Spleen (tissue), 11 donors: ENCODE results near the gene PPDPF. TPM values are rescaled to one million over a fixed set of nuclear protein-coding genes. Genes with fewer than 3 reads are reported as not detected.

Experiments used
- DNase-seq: peaks from one replicate; pipeline ENCODE4 v3.0.0-alpha.2; 2020
- H3K27ac ChIP-seq, 8 donors: fragments of 200-600 bp; sonication (generic) in 7 of 8; 1 replicate in 4 of 8; 2 replicates in 4 of 8; pipeline versions ENCODE4 v1.5.0 to v1.8.0; 2016 to 2021; ENCODE audit warnings: inconsistent platforms in 4 of 8, mild to moderate bottlenecking in 4 of 8, moderate library complexity in 1 of 8
- H3K27me3 ChIP-seq, 7 donors: fragments of 200-600 bp; sonication (generic) in 6 of 7; replicated peaks in 1 of 7; 1 replicate in 4 of 7; 2 replicates in 3 of 7; pipeline versions ENCODE4 v1.5.0 to v1.8.0; 2016 to 2021; ENCODE audit warnings: inconsistent platforms in 3 of 7, mild to moderate bottlenecking in 1 of 7
- H3K36me3 ChIP-seq, 6 donors: fragments of 200-600 bp; sonication (generic) in 5 of 6; 1 replicate in 4 of 6; 2 replicates in 2 of 6; pipeline versions ENCODE4 v1.5.0 to v1.8.0; 2016 to 2021; ENCODE audit warnings: inconsistent platforms in 2 of 6
- H3K4me1 ChIP-seq, 6 donors: fragments of 200-600 bp; sonication (generic) in 5 of 6; 1 replicate in 3 of 6; 2 replicates in 3 of 6; pipeline versions ENCODE4 v1.5.0 to v1.8.0; 2016 to 2021; ENCODE audit warnings: inconsistent platforms in 3 of 6
- H3K4me3 ChIP-seq, 8 donors: fragments of 200-600 bp; sonication (generic) in 7 of 8; 1 replicate in 4 of 8; 2 replicates in 4 of 8; pipeline versions ENCODE4 v1.5.0 to v1.8.0; 2016 to 2021; ENCODE audit warnings: inconsistent platforms in 4 of 8, mild to moderate bottlenecking in 4 of 8, moderate library complexity in 2 of 8
- H3K9me3 ChIP-seq, 8 donors: fragments of 200-600 bp; sonication (generic) in 7 of 8; 1 replicate in 4 of 8; 2 replicates in 4 of 8; pipeline versions ENCODE4 v1.5.0 to v1.8.0; 2016 to 2021; ENCODE audit warnings: inconsistent platforms in 4 of 8
- POLR2A ChIP-seq, 3 donors: fragments of 450-650 bp; IDR thresholded peaks; one replicate each; pipeline ENCODE4 v1.5.1; 2017; ENCODE audit warnings: antibody characterized with exemption in 3 of 3, mild to moderate bottlenecking in 1 of 3
- POLR2AphosphoS5 ChIP-seq, 3 donors: sonication (generic); formaldehyde crosslinking; IDR thresholded peaks; one replicate each; pipeline ENCODE4 v1.5.1; 2017; ENCODE audit warnings: antibody characterized with exemption in 3 of 3
- WGBS, 5 donors: extraction: QIAGEN DNeasy Blood & Tissue Kit in 3 of 5; methylation state at CpG; one replicate each; pipeline versions ENCODE4 v1.1.5 to v1.1.7; 2013 to 2018; 5-methylcytosine and 5-hydroxymethylcytosine counted together
- intact Hi-C: fragments of 100-400 bp; cut with DNase I; formaldehyde crosslinking; loops from one replicate; pipeline ENCODE4 v1.15.0; 2023; ENCODE audit warnings: low total_unique reads
- polyA plus RNA-seq, 3 donors: library from polyadenylated mRNA; stranded (reverse); fragments of 200-250 nt; gene quantifications; one replicate each; pipeline ENCODE4 v1.2.1, GENCODE V29; 2013
- total RNA-seq, 7 donors: library from RNA; depleted of rRNA in 3 of 7; stranded (reverse); fragments of >200 nt in 3 of 7; fragmentation: NEBNext Ultra II Directional in 4 of 7; extraction: Animal tissue kit (Norgen Biotek cat#: 25700) in 4 of 7; gene quantifications; one replicate each; pipeline versions ENCODE4 v1.1.0 to v1.2.1, GENCODE V29; 2016 to 2021
- TF ChIP-seq, protein P1 (sequence below), 11 experiments: fragments of 200-600 bp in 7 of 11; fragments of 450-650 bp in 4 of 11; sonication (generic) in 4 of 11; IDR thresholded peaks in 8 of 11; conservative IDR thresholded peaks in 3 of 11; 1 replicate in 7 of 11; 2 replicates in 4 of 11; pipeline versions ENCODE4 v1.4.0 to v1.8.0; 2016 to 2021; ENCODE audit warnings: antibody characterized with exemption in 11 of 11, inconsistent platforms in 4 of 11, mild to moderate bottlenecking in 1 of 11
- donor health status: healthy with polysubstance abuse.
- donor health status: DM: no; HTN: no; CAD: no; lungs with moderate emphysema.
- donor health status: DM: no; HTN: no; CAD: no.
- donor health status: Bipolar disorder and iron deficiency.
- donor health status: healthy.
- donor health status: DM: no; HTN: no; CAD: no.
- donor health status: DM: yes; HTN: yes; CAD: no.

The PPDPF gene
- total and polyA plus RNA-seq, 10 donors = 68.8 to 275 (median 124) TPM

- H3K4me3 ChIP-seq = no peak overlapping the region
- DNase-seq = no peak
Measured at GRCh38 chr20:63549679-63550282, 29.2 kb downstream of the PPDPF start.

DNA sequence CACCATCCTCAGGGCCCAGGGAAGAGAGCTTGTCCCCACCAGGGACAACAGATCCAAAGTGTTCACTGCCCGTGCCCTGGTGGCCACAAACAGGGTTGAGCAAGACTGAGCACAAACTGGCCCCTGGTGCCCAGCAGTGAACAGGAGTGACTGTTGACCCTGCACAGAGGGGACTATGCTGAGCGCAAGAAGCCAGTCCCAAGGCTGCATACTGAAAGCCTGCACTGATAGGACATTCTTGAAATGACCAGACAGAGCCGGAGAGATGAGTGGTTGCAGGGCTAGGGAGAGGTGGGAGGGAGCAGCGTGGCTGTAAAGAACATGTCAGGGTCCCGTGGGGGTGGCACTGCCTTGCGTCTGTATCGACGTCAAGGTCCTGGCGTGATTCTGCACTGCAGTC is 30.5 kb downstream of the PPDPF start:
- intact Hi-C loops = no loop called here
- TF ChIP-seq POLR2AphosphoS5 (IDR thresholded peaks at IDR 0.05) (no peak), POLR2A (IDR thresholded peaks at IDR 0.05) (no peak)
- TF ChIP-seq, protein P1, sequence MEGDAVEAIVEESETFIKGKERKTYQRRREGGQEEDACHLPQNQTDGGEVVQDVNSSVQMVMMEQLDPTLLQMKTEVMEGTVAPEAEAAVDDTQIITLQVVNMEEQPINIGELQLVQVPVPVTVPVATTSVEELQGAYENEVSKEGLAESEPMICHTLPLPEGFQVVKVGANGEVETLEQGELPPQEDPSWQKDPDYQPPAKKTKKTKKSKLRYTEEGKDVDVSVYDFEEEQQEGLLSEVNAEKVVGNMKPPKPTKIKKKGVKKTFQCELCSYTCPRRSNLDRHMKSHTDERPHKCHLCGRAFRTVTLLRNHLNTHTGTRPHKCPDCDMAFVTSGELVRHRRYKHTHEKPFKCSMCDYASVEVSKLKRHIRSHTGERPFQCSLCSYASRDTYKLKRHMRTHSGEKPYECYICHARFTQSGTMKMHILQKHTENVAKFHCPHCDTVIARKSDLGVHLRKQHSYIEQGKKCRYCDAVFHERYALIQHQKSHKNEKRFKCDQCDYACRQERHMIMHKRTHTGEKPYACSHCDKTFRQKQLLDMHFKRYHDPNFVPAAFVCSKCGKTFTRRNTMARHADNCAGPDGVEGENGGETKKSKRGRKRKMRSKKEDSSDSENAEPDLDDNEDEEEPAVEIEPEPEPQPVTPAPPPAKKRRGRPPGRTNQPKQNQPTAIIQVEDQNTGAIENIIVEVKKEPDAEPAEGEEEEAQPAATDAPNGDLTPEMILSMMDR (IDR thresholded peaks at IDR 0.05 in 8 of 11, conservative IDR thresholded peaks at IDR 0.05 in 3 of 11) = no peak
- H3K4me3 ChIP-seq = no peak overlapping the region
- peaks cover 16 to 85% (median 54%) of the 10 kb centered on the region in 6 donors for H3K4me1 ChIP-seq
- H3K36me3 ChIP-seq = peaks cover 0 to 5% (median 0%) of the 10 kb centered on the region in 6 donors
- peaks cover 0 to 69% (median 9%) of the 10 kb centered on the region in 7 donors for H3K27me3 ChIP-seq
- H3K9me3 ChIP-seq = no peaks in the 10 kb centered on the region
- no peak for DNase-seq
- no peak overlapping the region for H3K27ac ChIP-seq
- WGBS, 5 donors = 48 to 80% (median 65%) methylated on average over 9 of the region's 9 CpGs

More at GRCh38 chr20:63549679-63550282, 29.2 kb downstream of the PPDPF start:
- WGBS, 5 donors = 80 to 90% (median 84%) methylated on average over 18 of the region's 18 CpGs
- TF ChIP-seq POLR2A (IDR thresholded peaks at IDR 0.05) (no peak), POLR2AphosphoS5 (IDR thresholded peaks at IDR 0.05) (no peak)
- TF ChIP-seq, protein P1 (IDR thresholded peaks at IDR 0.05 in 8 of 11, conservative IDR thresholded peaks at IDR 0.05 in 3 of 11) = no peak
- H3K4me1 ChIP-seq = peaks cover 11 to 83% (median 58%) of the 10 kb centered on the region in 6 donors
- H3K9me3 ChIP-seq = no peaks in the 10 kb centered on the region
- no peak overlapping the region for H3K27ac ChIP-seq
- no peaks in the 10 kb centered on the region for H3K36me3 ChIP-seq
- H3K27me3 ChIP-seq = peaks cover 0 to 68% (median 9%) of the 10 kb centered on the region in 7 donors
- intact Hi-C loops = no loop called here

DNA sequence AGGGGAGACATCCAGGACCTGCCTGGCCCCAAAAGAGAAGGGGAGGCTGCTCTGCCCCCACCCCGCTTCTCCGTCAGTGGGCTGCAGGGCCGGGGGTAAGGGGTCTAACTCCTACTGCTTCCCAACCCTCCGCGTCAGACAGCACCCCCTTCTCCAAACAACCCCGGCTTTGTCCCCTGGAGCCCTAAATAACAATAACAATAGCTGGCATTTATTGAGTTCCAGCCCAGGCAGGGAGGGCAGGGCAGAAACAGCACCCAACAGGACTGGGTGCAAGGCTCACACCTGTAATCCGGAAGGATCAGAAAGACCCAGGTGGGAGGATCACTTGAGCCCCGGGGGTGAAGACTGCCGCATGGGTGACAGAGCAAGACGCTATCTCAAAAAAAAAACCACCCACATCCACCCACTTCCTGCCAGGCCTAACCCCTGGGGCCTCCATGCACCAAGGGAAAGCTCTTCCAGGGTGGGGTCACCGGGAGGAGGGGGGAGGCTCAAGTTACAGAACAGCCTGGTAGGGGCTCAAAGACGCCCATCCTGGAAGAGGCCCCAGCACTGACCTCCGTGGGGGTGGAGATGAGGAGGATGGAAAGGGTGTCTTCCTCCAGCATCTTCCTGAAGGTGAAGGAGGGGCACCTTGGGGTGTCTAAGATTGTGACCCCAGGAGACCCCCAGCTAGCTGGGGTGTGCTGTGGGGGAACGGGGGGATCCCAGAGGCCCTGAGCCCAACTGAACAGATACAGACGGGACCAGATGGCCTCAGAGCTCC is 32.1 kb downstream of the PPDPF start:
- peaks cover 0 to 53% (median 9%) of the 10 kb centered on the region in 7 donors for H3K27me3 ChIP-seq
- intact Hi-C loops = no loop called here
- 22 to 32% (median 28%) methylated on average over 14 to 15 of the region's 15 CpGs for WGBS, 5 donors
- no peak for DNase-seq
- no peaks in the 10 kb centered on the region for H3K9me3 ChIP-seq
- peaks cover 16 to 69% (median 43%) of the 10 kb centered on the region in 6 donors for H3K4me1 ChIP-seq
- peak overlapping the region in 6 of 8 donors; percentile 7 to 82 (median 68) for H3K27ac ChIP-seq
- peak overlapping the region in 3 of 8 donors; percentile 5 to 73 (median 48) for H3K4me3 ChIP-seq
- TF ChIP-seq, protein P1 (IDR thresholded peaks at IDR 0.05 in 8 of 11, conservative IDR thresholded peaks at IDR 0.05 in 3 of 11) = no peak
- peak in 2 of 3 donors; percentile 49 to 53 for TF ChIP-seq POLR2AphosphoS5 (IDR thresholded peaks at IDR 0.05)
- H3K36me3 ChIP-seq = peaks cover 0 to 19% (median 0%) of the 10 kb centered on the region in 6 donors
